GM06990 (cell line): ENCODE data around the gene HIP1.
"Not testable (repeated sequence)": the region's sequence is repeated elsewhere in the genome, so short reads cannot be mapped to it uniquely, and the experiment has no call there.

ENCODE experiments used
- DNase-seq: peaks from one replicate; pipeline ENCODE4 v3.0.0-alpha.2; 2011; ENCODE audit not compliant: insufficient read length; ENCODE audit errors: extremely low read depth
- H3K27me3 ChIP-seq: replicated peaks from 2 replicates; pipeline ENCODE4 v1.6.0; 2011; ENCODE audit warnings: low read length; ENCODE audit not compliant: control insufficient read depth, insufficient read depth
- H3K36me3 ChIP-seq: 2 replicates; pipeline ENCODE4 v1.5.1; 2011; ENCODE audit warnings: low read length; ENCODE audit not compliant: control insufficient read depth, insufficient read depth
- H3K4me3 ChIP-seq: replicated peaks from 2 replicates; pipeline ENCODE4 v1.5.1; 2011; ENCODE audit warnings: low read depth, mild to moderate bottlenecking, control low read depth, low read length
- TF ChIP-seq, protein P1 (sequence below): IDR thresholded peaks from 2 replicates; pipeline ENCODE4 v1.5.1; 2011; ENCODE audit warnings: low read length, control low read depth, mild to moderate bottlenecking, inconsistent platforms; ENCODE audit not compliant: insufficient read depth, poor library complexity, severe bottlenecking

Gene HIP1

DNA sequence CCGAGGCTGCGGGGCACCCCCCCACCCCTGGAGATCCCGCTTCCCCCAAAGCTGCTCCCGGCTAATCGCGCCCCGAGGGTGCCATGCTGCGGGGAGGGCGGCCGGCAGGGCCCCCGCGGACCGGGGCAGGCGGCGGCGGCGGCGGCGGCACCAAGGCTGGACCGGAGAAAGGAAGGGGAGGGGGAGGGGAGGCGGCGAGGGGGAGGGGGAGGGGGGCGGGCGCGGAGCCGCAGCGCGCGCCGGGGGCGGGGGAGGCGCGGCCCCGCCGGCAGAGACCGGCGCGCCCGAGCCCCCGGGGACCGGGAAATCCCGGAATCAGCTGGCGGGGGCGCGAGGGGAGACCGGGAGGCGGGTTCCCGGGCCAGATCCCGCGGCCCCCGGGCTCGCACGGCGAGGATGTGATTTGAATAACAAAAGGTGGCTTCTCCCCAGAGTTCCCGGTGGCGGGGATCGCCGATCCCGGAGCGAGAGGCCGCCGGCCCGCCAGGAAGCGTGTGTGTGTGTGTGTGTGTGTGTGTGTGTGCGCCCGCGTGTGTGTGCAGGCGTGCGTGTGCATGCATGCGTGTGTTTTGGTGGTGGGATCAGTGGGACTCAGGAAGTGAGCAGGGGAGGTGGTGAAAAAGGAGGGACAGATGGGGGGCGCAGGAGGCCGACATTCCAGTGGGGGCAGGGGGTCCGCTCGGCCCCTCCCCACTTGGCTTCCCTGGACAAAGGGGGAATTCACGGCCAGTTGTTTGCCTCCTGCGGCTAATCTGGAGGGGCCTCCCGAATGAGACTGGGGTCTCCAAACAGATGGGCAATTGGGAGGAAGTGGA lies 99.5 kb downstream of the HIP1 start:
- Histone ChIP-seq H3K4me3 (peak overlapping the region; percentile 79), H3K36me3 (no peaks in the 10 kb centered on the region), H3K27me3 (no peaks in the 10 kb centered on the region)
- DNase-seq = peak; percentile 50
- TF ChIP-seq, protein P1, sequence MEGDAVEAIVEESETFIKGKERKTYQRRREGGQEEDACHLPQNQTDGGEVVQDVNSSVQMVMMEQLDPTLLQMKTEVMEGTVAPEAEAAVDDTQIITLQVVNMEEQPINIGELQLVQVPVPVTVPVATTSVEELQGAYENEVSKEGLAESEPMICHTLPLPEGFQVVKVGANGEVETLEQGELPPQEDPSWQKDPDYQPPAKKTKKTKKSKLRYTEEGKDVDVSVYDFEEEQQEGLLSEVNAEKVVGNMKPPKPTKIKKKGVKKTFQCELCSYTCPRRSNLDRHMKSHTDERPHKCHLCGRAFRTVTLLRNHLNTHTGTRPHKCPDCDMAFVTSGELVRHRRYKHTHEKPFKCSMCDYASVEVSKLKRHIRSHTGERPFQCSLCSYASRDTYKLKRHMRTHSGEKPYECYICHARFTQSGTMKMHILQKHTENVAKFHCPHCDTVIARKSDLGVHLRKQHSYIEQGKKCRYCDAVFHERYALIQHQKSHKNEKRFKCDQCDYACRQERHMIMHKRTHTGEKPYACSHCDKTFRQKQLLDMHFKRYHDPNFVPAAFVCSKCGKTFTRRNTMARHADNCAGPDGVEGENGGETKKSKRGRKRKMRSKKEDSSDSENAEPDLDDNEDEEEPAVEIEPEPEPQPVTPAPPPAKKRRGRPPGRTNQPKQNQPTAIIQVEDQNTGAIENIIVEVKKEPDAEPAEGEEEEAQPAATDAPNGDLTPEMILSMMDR = no peak

DNA sequence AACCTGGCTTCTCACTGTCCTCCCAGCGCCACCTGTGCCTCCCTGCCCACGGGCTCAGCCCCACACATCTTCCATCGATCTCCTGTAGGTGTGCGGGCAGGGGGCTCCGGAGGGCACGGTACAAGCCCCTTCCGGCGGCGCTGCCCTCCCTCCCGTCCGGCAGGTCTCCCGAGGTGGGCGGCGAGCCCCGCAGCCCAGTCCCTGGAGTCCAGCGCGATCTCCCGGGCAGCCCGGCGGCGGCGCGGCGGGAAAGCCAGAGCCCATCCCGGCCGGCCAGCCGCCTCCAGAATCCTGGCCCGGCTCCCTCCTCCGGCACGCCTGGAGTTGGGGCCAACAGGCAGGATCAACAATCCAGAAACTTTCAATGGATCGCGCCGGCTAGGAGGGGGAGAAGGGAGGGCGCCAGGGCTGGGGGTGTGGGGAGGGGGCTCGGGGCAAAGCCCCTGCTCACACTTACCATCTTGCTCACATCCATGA lies 100.1 kb downstream of the HIP1 start:
- Histone ChIP-seq H3K36me3 (no peaks in the 10 kb centered on the region), H3K4me3 (peak overlapping the region; percentile 79), H3K27me3 (no peaks in the 10 kb centered on the region)
- TF ChIP-seq, protein P1 = no peak
- no peak for DNase-seq

DNA sequence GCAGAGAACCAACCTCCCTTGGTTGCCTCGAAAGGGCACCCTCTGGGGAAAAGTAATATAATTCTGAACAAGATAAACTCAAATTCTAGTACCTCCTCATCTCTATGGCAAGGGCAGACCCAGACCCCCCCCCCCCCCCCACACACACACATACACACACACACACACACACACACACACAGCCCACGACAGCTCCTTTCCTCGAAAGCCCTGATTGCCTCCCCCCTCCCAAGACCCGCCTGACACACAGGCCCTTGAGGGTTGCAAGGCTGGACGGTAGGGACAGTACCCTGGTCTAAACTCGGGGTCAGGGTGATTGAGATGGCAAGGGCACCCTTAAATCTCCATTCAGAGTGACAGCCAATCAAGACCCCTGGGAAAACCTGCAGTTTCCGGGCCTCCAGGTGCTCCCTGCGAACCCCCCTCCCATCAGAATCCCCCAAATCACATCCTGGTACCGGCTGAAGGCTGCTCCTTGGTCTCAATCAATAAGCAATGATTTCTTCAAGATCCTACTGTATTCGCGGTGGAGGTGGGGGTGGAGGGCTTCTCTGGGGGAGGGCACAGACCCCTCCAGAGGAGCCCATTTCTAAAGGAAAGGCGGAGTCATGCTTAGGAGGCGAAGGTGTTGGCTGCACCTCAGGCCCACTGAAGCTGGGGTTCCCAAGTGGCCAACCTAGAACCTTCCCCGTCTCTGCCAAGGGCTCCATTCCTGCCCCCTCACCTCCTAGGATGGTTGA lies 100.7 kb downstream of the HIP1 start:
- no peak for DNase-seq
- TF ChIP-seq, protein P1 = no peak
- Histone ChIP-seq H3K4me3 (peak overlapping the region; percentile 79), H3K36me3 (no peaks in the 10 kb centered on the region), H3K27me3 (no peaks in the 10 kb centered on the region)

DNA sequence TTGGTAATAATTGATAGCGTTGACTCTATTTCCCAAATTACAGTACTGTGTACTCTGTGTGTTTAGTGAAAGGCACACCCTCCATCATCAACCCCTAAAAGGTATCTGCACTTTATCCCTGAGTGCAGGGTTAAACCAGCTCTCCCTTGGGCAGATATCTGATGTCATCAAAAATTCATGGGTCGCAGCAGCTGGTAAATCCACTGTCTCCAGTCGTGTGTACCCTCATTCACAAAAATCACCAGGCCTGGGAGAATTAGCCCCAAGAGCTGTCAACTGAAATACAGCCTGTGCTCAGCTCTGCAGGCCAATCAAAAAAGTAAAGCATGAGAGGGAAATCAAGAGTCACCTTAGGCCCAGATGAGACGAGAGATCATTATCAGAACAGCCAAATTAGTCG lies 103.7 kb downstream of the HIP1 start:
- no peak overlapping the region for H3K4me3 ChIP-seq
- H3K27me3 ChIP-seq = no peaks in the 10 kb centered on the region
- H3K36me3 ChIP-seq = no peaks in the 10 kb centered on the region
- TF ChIP-seq, protein P1 = no peak
- no peak for DNase-seq

DNA sequence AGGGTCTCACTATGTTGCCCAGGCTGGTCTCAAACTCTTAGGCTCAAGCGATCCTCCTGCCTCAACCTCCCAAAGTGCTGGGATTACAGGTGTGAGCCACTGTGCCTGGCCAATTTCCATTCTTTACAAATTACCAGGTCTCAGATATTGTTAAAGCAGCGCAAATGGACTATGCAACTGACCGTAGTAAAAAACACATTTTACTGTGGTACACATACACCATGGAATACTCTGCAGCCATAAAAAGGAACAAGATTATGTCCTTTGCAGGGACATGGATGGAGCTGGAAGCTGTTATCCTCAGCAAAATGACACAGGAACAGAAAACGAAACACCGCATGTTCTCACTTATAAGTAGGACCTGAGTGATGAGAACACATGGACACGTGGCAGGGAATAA lies 106.2 kb downstream of the HIP1 start:
- H3K36me3 ChIP-seq, H3K27me3 ChIP-seq, H3K4me3 ChIP-seq, DNase-seq: not testable (repeated sequence)

DNA sequence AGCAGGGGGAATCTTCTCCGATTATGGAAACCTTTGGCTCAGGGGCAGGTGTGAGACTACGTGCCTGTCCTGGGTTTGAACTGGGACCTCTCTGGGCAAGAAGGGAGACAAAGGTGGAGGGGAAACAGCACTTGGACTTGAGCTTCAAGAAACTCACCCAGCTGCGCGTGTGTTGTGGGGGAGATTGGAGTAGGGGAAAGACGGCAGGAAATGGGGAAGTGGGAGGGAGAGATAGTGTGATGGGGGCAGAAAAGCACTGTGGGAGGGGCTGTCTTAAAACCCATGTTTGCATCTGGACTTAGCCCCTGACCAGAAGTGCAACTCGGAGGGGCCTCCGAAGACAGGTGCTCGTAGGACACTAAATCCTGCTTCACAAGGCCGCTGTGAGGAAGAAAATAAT lies 107.0 kb downstream of the HIP1 start:
- TF ChIP-seq, protein P1 = no peak
- Histone ChIP-seq H3K27me3 (no peaks in the 10 kb centered on the region), H3K4me3 (no peak overlapping the region), H3K36me3 (no peaks in the 10 kb centered on the region)
- DNase-seq = no peak
